ENCODE results near the gene NAV2.

Gene NAV2

DNA sequence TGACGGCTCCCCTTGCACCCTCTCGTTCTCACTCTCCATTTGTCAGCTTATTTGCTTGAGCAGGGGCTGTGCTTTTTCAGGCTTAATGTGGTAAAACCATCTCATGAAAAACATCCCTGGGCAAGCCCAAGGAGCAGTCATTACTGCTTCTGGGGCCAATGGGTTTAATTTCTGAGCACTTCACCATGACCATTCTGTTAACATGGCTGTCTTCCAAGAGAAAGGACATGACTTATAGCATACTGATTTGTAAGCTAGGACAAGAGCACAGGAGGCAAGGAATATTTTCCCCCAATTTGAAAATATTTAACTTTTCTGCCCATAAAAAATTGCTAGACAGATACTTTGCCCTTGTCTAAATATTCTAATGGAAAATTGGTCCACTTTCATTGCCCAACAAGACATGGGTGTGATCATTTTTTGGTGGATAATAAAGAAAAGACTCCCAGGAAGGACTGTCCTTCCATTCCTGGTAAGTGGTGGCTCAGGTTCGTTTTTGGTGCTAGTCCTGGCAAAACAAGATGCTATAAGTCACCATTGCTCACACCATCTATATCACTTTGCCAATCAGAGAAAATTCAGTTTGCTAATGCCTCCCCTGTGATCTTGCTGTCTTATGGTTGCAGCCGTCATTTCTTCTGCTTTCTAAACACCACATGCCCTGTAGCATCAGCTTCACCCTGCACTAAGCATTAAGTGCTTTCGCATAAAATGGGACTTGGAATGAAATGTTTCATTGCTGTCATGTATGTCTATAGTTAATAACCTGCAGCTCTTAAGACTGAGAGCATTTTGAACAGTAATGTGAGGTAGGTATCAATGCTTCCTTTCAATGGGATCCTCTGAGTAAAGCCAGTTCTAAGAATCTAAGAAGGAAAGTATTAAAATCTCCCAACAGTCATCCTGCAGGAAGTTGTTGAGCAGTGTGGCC lies 339.1 kb downstream of the NAV2 start:
- DNase-seq (ENCODE audit: low read depth, low spot score), result no peak

DNA sequence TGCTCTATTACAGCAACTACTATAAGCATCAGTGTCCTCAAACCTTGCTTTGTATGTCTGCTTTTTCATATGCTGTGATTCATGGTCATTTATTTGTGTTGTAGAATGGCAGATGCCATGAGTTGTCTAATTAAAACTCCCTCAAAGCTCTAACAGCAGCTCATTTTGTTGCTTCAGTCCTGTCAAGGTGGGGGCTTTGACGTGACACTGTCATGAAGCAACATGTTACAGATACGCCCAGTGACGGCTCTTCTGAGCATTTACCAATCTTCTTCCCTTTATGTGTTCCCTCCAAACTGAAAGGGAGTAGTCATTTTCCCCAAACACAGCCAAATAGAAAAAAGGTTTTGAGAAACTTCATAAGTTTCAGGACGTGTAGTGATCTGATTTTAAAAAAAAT lies 340.9 kb downstream of the NAV2 start:
- no peak for DNase-seq (ENCODE audit: low read depth, low spot score)

DNA sequence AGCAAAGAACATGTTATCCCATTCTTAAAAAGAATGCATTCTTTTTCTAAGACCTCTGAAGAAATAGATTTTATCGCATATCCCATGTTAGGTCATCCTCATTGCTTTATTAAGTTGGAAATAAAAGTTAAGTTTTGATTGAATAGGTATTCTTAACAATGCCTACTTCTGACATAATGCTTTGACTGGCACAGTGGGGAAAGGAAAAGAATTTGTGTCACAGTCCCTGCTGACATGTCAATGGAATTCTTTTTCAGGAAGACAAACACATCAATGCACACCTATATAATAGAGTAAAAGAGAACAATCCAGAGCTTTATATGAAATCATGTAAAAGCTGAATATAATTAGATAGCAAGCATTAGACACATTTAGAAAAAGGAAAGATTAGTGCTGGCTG lies 341.9 kb downstream of the NAV2 start:
- DNase-seq (ENCODE audit: low read depth, low spot score), result no peak

DNA sequence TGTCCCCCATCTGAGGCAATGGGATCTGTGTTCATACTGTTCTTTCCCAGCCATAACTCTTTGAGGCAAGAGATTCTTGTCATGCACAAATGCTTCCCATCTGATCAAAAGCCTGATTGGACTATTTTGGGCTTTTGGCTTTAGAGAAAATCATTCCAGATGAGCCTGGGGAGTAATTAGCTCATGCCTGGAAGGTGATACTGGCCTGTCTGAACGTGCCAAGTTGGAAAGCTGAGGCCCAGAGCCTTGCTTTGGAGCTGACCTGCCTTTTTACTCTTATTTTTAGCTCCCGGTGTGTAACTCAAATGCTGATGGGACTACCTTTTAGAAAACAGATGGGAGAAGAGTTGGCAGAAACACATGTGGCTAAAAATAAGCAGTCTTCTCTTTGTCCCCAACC lies 342.7 kb downstream of the NAV2 start:
- no peak for DNase-seq (ENCODE audit: low read depth, low spot score)

DNA sequence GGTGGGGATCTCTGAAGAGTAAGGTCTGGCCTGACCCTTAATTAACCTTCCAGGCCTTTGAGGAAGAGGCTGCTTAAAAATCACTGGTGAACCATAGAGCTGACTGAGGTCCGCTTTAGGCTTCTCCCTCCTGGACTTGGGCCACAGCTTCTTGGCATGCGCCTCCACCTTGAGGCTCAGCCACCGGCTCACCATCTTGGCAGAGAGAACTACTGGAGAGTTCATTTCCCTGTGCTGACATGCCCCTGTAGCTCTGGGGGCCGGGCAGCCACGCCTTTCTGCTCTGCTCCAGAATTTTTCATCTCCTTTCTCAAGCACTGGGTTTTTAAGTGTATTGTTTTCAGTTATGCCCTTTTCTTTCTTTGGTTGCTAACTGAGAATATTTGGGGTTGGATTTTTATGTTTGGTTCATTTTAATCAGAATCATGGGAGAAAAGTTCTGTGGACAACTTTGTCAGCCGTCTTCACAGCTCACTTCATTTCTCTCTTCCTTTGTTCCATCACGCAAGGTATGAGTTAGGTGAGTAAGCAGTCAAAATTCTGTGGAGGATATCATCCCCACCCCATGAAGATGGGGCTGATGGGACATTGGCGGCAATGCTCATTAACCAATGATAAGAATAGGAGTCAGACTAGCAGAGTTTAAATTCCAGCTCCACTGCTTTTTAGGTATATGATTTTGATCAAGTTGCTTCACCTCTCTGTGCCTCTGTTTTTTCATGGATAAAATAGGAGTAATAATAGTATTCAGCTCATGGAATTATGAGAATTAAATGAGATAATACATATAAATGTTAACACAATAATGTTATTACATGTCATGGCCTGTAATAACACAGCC lies 343.7 kb downstream of the NAV2 start:
- no peak for DNase-seq (ENCODE audit: low read depth, low spot score)

DNA sequence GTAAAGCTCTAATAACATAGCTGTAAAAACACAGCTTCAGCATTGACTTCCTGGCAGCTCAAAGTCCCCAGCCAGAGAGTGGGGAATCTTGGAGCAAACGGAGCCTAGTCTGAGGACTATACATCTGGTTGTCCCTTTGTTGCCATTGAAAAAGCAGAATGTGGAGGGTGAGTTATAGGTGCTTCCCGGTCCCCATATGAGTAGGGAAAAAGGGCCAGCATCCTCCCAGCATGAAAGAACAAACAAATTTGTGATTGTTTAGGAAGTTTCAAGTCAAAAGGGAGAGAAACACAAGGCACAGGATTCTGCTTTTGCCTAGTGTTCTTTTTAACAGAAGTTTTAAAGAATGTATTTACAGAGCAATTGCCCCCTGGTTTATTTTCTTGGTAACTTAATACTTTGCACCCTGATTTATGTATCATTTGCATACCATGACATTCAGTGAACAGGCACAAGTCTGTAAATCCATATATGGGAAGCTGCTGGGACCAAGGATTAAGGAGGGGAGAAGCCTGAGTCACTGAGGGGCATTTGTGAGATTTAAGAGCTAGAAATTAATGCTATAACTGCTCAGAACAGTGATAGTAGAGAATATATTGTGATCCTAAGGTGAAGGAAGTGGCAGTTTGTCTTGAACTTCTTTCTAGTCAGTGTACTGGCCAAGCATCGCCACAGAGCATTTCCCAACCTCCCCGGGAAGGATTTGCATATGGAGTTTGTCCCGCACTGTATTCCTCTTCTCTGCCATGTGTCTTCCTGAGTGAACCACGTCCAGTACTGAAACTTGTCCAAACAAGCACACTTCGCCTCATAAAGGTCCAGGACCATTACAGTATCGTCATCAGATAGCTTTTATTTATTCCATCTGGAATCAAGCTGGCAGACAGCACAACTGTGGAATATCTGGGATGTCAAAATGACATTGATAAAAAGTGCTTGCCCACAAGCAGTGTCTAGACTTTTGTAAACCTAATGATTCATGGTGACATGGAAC lies 344.6 kb downstream of the NAV2 start:
- no peak for DNase-seq (ENCODE audit: low read depth, low spot score)

DNA sequence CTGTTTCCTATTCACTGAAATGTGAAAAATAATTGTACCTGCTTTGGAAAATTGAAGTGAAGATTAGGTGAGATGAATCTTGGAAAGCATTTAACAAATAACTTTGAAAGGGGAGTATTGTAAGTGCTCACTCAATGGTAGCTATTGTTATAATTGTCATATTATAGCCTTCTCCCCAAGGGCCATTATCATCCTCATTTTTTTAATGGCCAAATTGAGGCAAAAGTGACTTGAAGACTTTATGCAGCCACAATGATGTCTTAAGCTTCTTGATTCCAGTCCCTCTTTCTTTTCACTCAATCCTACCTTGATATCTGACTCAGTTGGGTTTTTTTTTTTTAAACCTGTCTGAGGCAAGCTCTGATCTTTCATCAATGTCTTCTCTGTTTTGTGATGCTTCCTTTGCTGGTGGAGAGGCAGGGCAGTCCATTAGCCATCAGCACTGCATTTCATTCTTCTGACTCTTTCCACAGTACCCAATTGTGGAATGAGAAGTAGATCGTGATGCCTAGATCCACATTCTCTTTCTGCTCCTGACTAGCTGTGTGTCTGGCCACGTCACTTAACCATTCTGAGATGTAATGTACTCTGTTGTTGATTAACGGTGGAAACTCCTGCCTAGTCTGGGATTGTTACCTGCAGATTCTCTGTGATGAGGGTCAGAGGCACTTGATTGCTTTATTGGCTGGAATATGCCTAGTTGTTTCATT lies 346.3 kb downstream of the NAV2 start:
- no peak for DNase-seq (ENCODE audit: low read depth, low spot score)

DNA sequence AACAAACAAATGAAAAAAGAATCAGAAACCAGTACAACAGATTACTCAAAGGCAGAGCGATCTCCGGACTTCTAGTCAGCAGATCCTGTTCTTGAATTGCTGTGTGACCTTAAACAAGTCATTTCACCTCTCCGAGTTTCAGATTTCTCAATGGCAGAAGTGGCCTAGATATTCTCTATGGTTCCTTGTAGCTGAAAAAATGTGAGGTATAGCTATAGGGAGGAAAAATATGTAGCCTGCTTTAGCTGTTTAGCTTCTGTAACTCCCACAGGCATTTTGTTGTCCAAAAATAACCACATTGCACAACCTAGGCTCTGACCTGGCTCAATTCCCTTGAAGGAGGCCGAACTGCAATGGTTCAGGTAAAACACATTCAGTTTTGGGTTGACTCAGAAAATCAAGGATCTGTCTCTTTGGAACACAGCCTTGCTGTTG lies 347.0 kb downstream of the NAV2 start:
- DNase-seq (ENCODE audit: low read depth, low spot score), result no peak

DNA sequence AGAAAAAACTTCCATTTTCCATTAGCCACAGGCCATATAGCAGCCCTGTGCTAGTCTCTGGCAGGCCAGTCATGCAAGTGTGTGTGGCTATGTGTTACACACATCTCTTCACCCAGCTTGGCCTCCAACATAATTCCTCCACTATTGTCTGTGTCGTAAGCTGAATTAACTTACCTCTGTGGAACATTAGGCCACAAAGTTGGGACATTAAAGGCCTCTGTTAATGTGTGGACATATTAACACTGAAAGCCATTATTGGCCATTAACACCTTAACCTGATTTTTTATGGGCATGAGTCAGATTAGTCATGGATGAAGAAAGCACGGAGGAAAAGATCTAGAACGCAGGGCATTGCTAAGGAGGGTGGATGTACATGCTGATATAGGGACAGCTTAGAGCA lies 347.5 kb downstream of the NAV2 start:
- DNase-seq (ENCODE audit: low read depth, low spot score), result no peak

DNA sequence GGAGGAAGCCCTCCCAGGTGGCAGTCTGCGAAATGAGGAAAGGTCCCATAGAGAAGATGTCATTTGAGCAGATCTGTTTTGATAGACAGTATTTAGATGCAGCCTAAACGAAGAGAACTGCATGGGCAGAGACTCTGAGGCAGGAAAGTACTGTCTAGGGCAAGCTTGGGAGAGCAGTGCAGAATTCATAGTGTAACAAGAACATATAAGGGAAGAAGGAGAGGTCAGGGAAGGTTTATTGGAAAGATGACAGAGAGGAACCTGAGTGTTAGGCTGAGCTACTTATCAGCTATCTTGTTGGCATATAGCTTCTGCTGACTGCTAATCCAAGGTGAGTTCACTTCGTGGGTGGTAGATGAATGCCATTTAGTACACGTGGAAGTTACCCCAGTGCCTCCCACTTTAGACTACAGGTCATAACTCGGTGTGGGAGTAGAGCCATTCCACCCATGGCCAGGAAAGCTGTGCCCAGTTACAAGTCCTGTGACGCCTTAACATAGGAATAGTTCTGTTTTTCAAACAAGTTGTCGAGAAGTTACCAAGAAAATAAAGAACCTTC lies 348.1 kb downstream of the NAV2 start:
- no peak for DNase-seq (ENCODE audit: low read depth, low spot score)

DNA sequence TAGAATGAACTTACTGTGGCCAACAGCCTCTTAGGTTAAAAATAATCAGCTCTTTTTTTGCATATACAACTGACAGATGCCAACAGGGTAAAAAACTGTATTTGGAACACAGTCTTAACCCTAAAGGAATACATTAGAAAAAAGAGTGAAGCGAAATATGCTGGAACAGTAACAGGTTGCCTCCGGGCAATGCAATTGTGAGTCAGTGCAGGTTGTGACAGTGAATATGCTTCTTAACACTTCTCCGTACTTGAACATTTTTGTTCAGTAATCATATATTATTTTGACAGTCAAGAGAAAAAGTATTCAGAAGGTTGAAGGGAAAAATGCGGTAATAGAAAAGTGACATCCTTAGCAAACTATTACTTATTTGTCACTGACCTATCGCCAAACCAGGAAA lies 349.1 kb downstream of the NAV2 start:
- DNase-seq (ENCODE audit: low read depth, low spot score), result no peak

DNA sequence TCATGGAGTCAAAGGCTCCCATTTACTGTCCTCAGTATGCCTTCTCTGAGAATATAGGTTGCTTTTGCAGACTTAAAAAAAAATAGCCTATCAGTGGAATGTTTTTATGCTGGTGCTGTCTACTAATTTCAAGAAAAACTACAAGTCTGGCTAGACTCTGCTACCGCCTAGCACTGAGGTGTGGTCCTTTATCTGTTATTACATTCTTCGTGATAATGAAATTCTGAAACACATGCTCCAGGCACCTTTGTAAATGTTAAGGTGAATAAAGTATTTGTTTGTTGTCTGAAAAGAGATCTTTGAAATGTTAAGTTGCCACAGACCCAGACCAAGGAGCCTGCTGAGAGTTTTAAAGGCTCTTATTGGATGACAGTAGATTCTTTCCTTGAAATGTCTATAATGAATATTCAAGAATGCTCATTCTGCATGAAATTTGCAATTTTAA lies 352.3 kb downstream of the NAV2 start:
- DNase-seq (ENCODE audit: low read depth, low spot score), result no peak

DNA sequence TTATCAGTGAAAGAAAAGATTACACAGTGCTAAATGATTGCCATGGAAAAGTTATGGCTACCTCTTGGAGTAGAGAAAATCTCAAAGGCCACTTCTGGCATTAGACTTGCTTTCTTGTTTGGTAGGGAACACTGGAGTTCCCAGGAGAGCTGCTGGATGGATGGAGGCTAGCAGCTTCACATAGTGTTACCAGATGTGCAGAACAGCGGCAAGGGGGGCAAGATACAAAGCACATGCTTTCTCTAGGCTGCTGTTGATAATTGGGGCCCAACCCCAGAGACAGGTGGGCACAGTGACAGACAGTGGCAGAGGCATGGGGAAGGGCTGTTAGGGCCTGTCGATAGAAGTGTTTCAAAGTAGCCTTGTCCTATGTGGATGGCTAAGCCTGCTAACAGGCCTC lies 352.8 kb downstream of the NAV2 start:
- DNase-seq (ENCODE audit: low read depth, low spot score), result no peak

DNA sequence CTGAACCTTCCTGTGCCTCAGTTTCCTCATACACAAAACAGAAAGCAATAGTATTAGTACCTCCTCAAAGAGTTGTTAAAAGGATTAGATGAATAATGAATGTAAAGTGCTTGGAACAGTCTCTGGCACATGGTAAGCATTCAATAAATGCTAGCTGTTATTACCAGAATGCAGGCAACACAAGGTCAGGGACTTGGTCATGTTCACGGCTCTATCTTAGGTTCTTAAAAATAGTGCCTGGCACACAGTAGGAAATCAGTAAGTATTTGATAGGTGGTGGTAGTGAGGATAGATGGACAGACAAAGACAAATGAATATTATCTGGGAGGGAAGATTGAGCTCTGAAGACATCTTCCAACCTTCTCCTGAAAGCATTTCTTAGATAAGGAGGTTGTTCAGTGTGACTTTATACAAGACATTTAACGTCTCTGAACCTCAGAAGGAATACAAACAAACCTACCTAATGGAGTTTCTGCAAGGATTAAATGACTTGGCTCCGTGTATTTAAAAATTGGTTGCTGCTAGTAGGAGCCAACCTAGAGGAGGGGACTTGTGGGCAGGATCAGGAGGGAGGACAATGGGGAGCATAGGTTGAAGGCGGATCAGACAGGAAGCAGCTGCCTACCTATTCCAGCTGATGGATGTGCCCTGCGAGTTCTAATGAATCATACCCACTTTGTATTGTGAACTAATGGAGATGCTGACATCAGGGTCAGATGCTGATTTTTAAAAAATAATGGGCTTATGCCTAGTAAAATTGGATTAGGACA lies 353.6 kb downstream of the NAV2 start:
- DNase-seq (ENCODE audit: low read depth, low spot score), result no peak

DNA sequence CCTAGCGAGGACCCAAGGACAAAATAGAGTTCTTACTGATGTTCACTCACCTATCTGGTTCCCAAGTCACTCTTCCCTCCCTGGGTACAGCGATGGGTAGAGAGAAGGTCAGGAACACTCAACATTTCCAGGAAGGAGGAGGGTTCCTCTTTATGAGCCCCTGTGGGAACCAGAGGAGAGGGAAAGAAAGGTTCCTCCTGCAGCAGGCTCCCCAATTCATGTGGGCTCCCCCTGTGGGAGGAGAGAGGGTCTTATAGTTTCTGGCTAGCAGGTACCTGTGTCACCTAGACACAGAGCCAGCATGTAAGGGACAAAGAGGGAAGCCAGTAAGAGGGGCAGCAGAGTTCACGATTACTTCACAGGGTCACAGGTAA lies 354.1 kb downstream of the NAV2 start:
- DNase-seq (ENCODE audit: low read depth, low spot score), result no peak

DNA sequence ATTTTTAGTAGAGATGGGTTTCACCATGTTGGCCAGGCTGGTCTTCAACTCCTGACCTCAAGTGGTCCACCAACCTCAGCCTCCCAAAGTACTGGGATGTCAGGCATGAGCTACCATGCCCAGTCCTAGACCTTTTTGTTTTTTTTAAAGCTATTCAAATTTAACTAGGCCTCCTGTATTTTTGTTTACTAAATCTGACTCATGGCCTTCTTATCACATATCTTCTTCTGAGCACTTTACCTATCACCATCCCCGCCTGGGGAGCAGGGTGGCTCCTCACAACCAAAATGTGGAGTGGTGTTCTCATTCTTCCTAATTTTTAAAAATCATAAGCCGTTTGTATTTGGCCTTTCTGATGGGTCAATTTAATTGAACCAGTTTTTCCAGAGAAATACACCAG lies 355.0 kb downstream of the NAV2 start:
- no peak for DNase-seq (ENCODE audit: low read depth, low spot score)

DNA sequence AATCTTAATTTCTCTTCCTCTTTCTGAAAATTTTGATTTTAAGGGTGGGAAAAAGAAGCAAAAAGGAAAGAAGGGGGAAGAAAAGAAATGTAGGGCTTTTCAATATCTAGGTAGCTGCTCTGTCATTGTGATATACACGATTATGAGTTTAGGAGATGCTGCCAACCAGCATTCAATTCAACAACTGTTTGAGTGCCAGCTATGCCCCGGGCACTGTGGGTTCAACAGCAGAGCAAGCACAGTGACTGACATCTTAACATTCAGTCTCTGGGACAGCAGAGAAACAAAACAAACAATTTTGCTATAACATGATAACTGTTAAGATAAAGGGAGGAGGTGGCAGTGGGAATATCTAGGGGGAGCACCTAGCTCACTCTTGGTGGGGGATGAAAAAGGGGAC lies 356.1 kb downstream of the NAV2 start:
- DNase-seq (ENCODE audit: low read depth, low spot score), result no peak

DNA sequence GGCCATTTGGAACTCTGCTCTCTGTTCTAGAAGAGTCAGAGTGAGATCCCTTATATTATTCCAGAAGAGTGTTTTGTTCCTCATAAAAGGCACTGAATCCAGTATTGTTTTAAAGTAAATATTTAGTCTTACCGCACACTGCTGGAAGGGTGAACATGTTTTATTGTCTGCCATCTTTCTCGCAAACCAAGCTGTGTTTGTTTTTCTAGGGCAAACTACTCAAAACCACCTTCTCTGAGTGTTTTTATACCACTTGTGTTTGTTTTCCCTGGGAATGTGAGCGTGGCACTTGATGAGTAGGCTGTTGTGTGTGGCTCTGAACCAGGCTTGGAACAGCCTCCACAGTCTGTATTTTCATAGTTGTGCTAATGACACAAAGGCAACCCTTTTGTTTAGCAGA lies 357.8 kb downstream of the NAV2 start:
- peak; percentile 47 for DNase-seq (ENCODE audit: low read depth, low spot score)

DNA sequence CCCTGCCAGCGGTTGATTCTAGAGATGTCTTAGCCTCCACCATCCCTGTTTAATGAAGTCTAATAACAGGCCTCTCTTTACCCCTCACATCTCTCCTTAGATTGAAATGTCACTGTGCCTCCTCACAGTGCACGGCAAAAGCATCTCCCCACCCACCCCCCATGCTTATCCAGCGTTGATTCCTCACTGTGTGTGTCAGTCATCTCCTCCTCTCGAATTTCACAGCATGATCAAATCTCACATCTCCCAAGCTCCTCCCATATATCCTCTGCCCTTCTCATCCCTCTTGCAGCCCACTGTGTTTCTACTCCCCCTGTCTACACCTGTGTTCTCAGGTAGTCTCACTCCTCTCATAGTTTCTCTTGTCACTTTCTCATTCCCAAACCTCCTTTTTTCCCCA lies 363.0 kb downstream of the NAV2 start:
- no peak for DNase-seq (ENCODE audit: low read depth, low spot score)

DNA sequence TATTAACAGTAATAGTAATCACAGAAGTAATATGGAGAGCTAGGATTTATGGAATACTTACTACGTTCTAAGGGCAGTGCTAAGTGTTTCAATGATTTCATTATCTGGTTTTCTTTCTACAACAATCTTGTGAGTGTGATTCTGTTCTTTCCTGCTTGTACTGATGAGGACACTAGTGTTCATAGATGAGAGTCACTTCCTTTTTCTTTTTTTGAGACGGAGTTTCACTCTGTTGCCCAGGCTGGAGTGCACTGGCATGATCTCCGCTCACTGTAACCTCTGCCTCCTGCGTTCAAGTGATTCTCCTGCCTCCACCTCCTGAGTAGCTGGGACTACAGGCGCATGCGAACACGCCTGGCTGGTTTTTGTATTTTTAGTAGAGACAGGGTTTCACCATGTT lies 366.2 kb downstream of the NAV2 start:
- DNase-seq (ENCODE audit: low read depth, low spot score), result no peak

Measured in smooth muscle cell of the brain vasculature (primary cell).